Neural cell (in vitro differentiated cells): ENCODE data around the gene PRDM1. TPM values are rescaled to one million over a fixed set of nuclear protein-coding genes. Genes with fewer than 3 reads are reported as not detected.

Experiments
- H2AFZ ChIP-seq: fragments of 200-600, 300-800 bp; sonication (generic), shearing (Covaris generic); 2 replicates; pipeline ENCODE4 v1.6.0; 2014; ENCODE audit warnings: low read depth, mild to moderate bottlenecking, antibody characterized with exemption, low read length, moderate library complexity
- H3F3A ChIP-seq: fragments of 200-600 bp; shearing (Covaris generic); 2 replicates; pipeline ENCODE4 v1.6.1; 2016; ENCODE audit warnings: mild to moderate bottlenecking, moderate library complexity, mixed read lengths, antibody characterized with exemption, low read length; ENCODE audit not compliant: insufficient read depth, poor library complexity, severe bottlenecking
- H3K27ac ChIP-seq: fragments of 200-600, 300-800 bp; sonication (generic), shearing (Covaris generic); 2 replicates; pipeline ENCODE4 v1.5.1; 2014; ENCODE audit warnings: mild to moderate bottlenecking, low read length, moderate library complexity
- H3K27me3 ChIP-seq: fragments of 300-800, 200-600 bp; sonication (generic), shearing (Covaris generic); 2 replicates; pipeline ENCODE4 v1.6.0; 2014; ENCODE audit warnings: mild to moderate bottlenecking, low read depth, low read length, moderate library complexity; ENCODE audit not compliant: insufficient read depth
- H3K36me3 ChIP-seq: fragments of 300-800, 200-600 bp; sonication (generic), shearing (Covaris generic); 2 replicates; pipeline ENCODE4 v1.5.1; 2014; ENCODE audit warnings: mild to moderate bottlenecking, antibody characterized with exemption, low read length, moderate library complexity; ENCODE audit not compliant: insufficient read depth
- H3K4me2 ChIP-seq: fragments of 300-800, 200-600 bp; sonication (generic), shearing (Covaris generic); 2 replicates; pipeline ENCODE4 v1.6.0; 2014; ENCODE audit warnings: mild to moderate bottlenecking, low read length
- H3K4me3 ChIP-seq: fragments of 300-800, 200-600 bp; sonication (generic), shearing (Covaris generic); 2 replicates; pipeline ENCODE4 v1.5.1; 2014; ENCODE audit warnings: mild to moderate bottlenecking, low read length, moderate library complexity
- H3K79me2 ChIP-seq: fragments of 200-600 bp; shearing (Covaris generic); replicated peaks from 2 replicates; pipeline ENCODE4 v1.6.0; 2014; ENCODE audit warnings: mild to moderate bottlenecking, low read length, moderate library complexity; ENCODE audit not compliant: insufficient read depth
- H3K9ac ChIP-seq: fragments of 300-800, 200-600 bp; sonication (generic), shearing (Covaris generic); 2 replicates; pipeline ENCODE4 v1.6.1; 2016; ENCODE audit warnings: mild to moderate bottlenecking, low read length, mixed read lengths
- H3K9me2 ChIP-seq: fragments of 200-600 bp; shearing (Covaris generic); 2 replicates; pipeline ENCODE4 v1.6.1; 2016; ENCODE audit warnings: mild to moderate bottlenecking, low read length, mixed read lengths; ENCODE audit not compliant: insufficient read depth
- H3K9me3 ChIP-seq: fragments of 200-600, 300-800 bp; sonication (generic), shearing (Covaris generic); 2 replicates; pipeline ENCODE4 v1.6.1; 2016; ENCODE audit warnings: mild to moderate bottlenecking, mixed run types, low read length, moderate library complexity, mixed read lengths
- H4K20me1 ChIP-seq: fragments of 200-600 bp; shearing (Covaris generic); 2 replicates; pipeline ENCODE4 v1.6.1; 2016; ENCODE audit warnings: mild to moderate bottlenecking, mixed run types; ENCODE audit not compliant: insufficient read depth
- CTCF ChIP-seq: fragments of 450-650 bp; IDR thresholded peaks from 2 replicates; pipeline ENCODE4 v1.5.1; 2014; ENCODE audit warnings: antibody characterized with exemption, mild to moderate bottlenecking, moderate library complexity; ENCODE audit not compliant: poor library complexity, severe bottlenecking
- EP300 ChIP-seq: fragments of 450-650 bp; conservative IDR thresholded peaks from 2 replicates; pipeline ENCODE4 v1.6.1; 2014; ENCODE audit warnings: antibody characterized with exemption, mild to moderate bottlenecking, moderate library complexity; ENCODE audit not compliant: poor library complexity, severe bottlenecking
- EZH2 ChIP-seq: fragments of 200-600, 300-800 bp; shearing (Covaris generic), sonication (generic); IDR thresholded peaks from 2 replicates; pipeline ENCODE4 v1.6.1; 2014; ENCODE audit warnings: antibody characterized with exemption, low read length, borderline replicate concordance, mild to moderate bottlenecking; ENCODE audit not compliant: insufficient read depth, poor library complexity, severe bottlenecking
- MXI1 ChIP-seq: fragments of 450-650 bp; conservative IDR thresholded peaks from 2 replicates; pipeline ENCODE4 v1.6.1; 2014; ENCODE audit warnings: antibody characterized with exemption, mild to moderate bottlenecking; ENCODE audit not compliant: poor library complexity, severe bottlenecking
- POLR2AphosphoS5 ChIP-seq: IDR thresholded peaks from 2 replicates; pipeline ENCODE4 v1.6.1; 2012
- RAD21 ChIP-seq: fragments of 450-650 bp; conservative IDR thresholded peaks from 2 replicates; pipeline ENCODE4 v1.6.1; 2014; ENCODE audit warnings: antibody characterized with exemption, mild to moderate bottlenecking, moderate library complexity
- REST ChIP-seq: IDR thresholded peaks from 2 replicates; pipeline ENCODE4 v1.6.1; 2012; ENCODE audit warnings: borderline replicate concordance
- SMC3 ChIP-seq: fragments of 450-650 bp; conservative IDR thresholded peaks from 2 replicates; pipeline ENCODE4 v1.6.1; 2014; ENCODE audit warnings: antibody characterized with exemption, mild to moderate bottlenecking, moderate library complexity; ENCODE audit not compliant: poor library complexity
- TAF1 ChIP-seq: IDR thresholded peaks from 2 replicates; pipeline ENCODE4 v1.6.1; 2012; ENCODE audit warnings: low read depth
- polyA plus RNA-seq: library from polyadenylated mRNA; depleted of rRNA; stranded (reverse); fragments of >200 nt; gene quantifications from 2 replicates; pipeline ENCODE4 v1.2.3, GENCODE V29; 2014

Gene PRDM1
- polyA plus RNA-seq, 1 donor from 2014 or later = 0.09 TPM

- H3F3A ChIP-seq = no peaks in the 10 kb centered on the region
- H3K4me3 ChIP-seq = no peak overlapping the region
- no peak for TF ChIP-seq POLR2AphosphoS5
- TF ChIP-seq MXI1 = no peak
- TF ChIP-seq SMC3 = no peak
- no peak for TF ChIP-seq EZH2
- TF ChIP-seq RAD21 = no peak
- TF ChIP-seq TAF1 = no peak
- TF ChIP-seq CTCF = no peak
- no peak for TF ChIP-seq REST
- TF ChIP-seq EP300 = no peak
- H3K27me3 ChIP-seq = no peaks in the 10 kb centered on the region
- H3K36me3 ChIP-seq = no peaks in the 10 kb centered on the region
- no peaks in the 10 kb centered on the region for H3K79me2 ChIP-seq
- H3K9me2 ChIP-seq = no peaks in the 10 kb centered on the region
- no peak overlapping the region for H3K9ac ChIP-seq
- no peak overlapping the region for H3K4me2 ChIP-seq
- H4K20me1 ChIP-seq = no peaks in the 10 kb centered on the region
- no peak overlapping the region for H3K27ac ChIP-seq
- H3K9me3 ChIP-seq = no peaks in the 10 kb centered on the region
- H2AFZ ChIP-seq = no peak overlapping the region
Observed at GRCh38 chr6:106059331-106059730, 26.8 kb upstream of the PRDM1 start.

GRCh38 chr6:106060167-106060566 lies 26.0 kb upstream of the PRDM1 start:
- TF ChIP-seq MXI1 (no peak), REST (no peak), CTCF (no peak), EZH2 (no peak), TAF1 (no peak), RAD21 (no peak), POLR2AphosphoS5 (no peak), EP300 (no peak), SMC3 (no peak)
- no peak overlapping the region for H3K9ac ChIP-seq
- H3K79me2 ChIP-seq = no peaks in the 10 kb centered on the region
- no peak overlapping the region for H2AFZ ChIP-seq
- no peak overlapping the region for H3K27ac ChIP-seq
- no peaks in the 10 kb centered on the region for H3K9me2 ChIP-seq
- no peak overlapping the region for H3K4me3 ChIP-seq
- no peaks in the 10 kb centered on the region for H3K9me3 ChIP-seq
- H4K20me1 ChIP-seq = no peaks in the 10 kb centered on the region
- no peaks in the 10 kb centered on the region for H3K27me3 ChIP-seq
- H3K36me3 ChIP-seq = no peaks in the 10 kb centered on the region
- no peak overlapping the region for H3K4me2 ChIP-seq
- H3F3A ChIP-seq = no peaks in the 10 kb centered on the region
